Mesendoderm (in vitro differentiated cells): ENCODE results near the gene COMMD10.

Experiments used
- DNase-seq: peaks from one replicate; pipeline ENCODE4 v3.0.0; 2013
- H2AK5ac ChIP-seq: 2 replicates; pipeline ENCODE4 v1.6.1; 2013; ENCODE audit warnings: low read length, inconsistent platforms
- H2BK120ac ChIP-seq: 2 replicates; pipeline ENCODE4 v1.6.1; 2013; ENCODE audit warnings: low read depth, mild to moderate bottlenecking, low read length, moderate library complexity, mixed read lengths
- H2BK15ac ChIP-seq: replicated peaks from 2 replicates; pipeline ENCODE4 v1.6.1; 2013; ENCODE audit warnings: low read depth, mild to moderate bottlenecking, moderate library complexity
- H2BK5ac ChIP-seq: 2 replicates; pipeline ENCODE4 v1.6.1; 2013; ENCODE audit warnings: low read length, inconsistent platforms
- H3K18ac ChIP-seq: 2 replicates; pipeline ENCODE4 v1.6.1; 2013; ENCODE audit warnings: mild to moderate bottlenecking, low read length, mixed read lengths
- H3K23ac ChIP-seq: one replicate; pipeline ENCODE4 v1.6.1; 2013; ENCODE audit warnings: low read length
- H3K27ac ChIP-seq: 2 replicates; pipeline ENCODE4 v1.5.1; 2013; ENCODE audit warnings: low read depth, mild to moderate bottlenecking, inconsistent platforms, low read length, moderate library complexity
- H3K27me3 ChIP-seq: 2 replicates; pipeline ENCODE4 v1.6.1; 2013; ENCODE audit warnings: low read length, control low read depth, mild to moderate bottlenecking, inconsistent platforms; ENCODE audit not compliant: insufficient read depth, poor library complexity
- H3K36me3 ChIP-seq: 2 replicates; pipeline ENCODE4 v1.6.1; 2013; ENCODE audit warnings: low read length, inconsistent platforms; ENCODE audit not compliant: control insufficient read depth, insufficient read depth
- H3K4ac ChIP-seq: one replicate; pipeline ENCODE4 v1.6.1; 2013; ENCODE audit warnings: low read depth, mild to moderate bottlenecking, low read length, moderate library complexity
- H3K4me1 ChIP-seq: 2 replicates; pipeline ENCODE4 v1.6.1; 2013; ENCODE audit warnings: low read depth, low read length, inconsistent platforms; ENCODE audit not compliant: control insufficient read depth
- H3K4me2 ChIP-seq: 2 replicates; pipeline ENCODE4 v1.6.1; 2013; ENCODE audit warnings: low read length
- H3K4me3 ChIP-seq: 2 replicates; pipeline ENCODE4 v1.5.1; 2013; ENCODE audit warnings: mild to moderate bottlenecking, low read length
- H3K56ac ChIP-seq: one replicate; pipeline ENCODE4 v1.6.1; 2013; ENCODE audit warnings: low read length
- H3K79me1 ChIP-seq: 2 replicates; pipeline ENCODE4 v1.6.1; 2013; ENCODE audit warnings: low read length, inconsistent platforms
- H3K79me2 ChIP-seq: 2 replicates; pipeline ENCODE4 v1.6.1; 2013; ENCODE audit warnings: mild to moderate bottlenecking, low read length; ENCODE audit not compliant: control insufficient read depth, insufficient read depth
- H3K9ac ChIP-seq: 2 replicates; pipeline ENCODE4 v1.6.1; 2013; ENCODE audit warnings: low read length, inconsistent platforms
- H4K5ac ChIP-seq: one replicate; pipeline ENCODE4 v1.6.1; 2013; ENCODE audit warnings: low read length
- H4K8ac ChIP-seq: one replicate; pipeline ENCODE4 v1.6.1; 2013; ENCODE audit warnings: low read depth, mild to moderate bottlenecking, control low read depth, low read length, moderate library complexity
- WGBS: extraction: QIAGEN DNeasy Blood & Tissue Kit; methylation state at CpG from one replicate; pipeline ENCODE4 v1.1.7; 2013; ENCODE audit warnings: low lambda C conversion rate, missing lambda C conversion rate; ENCODE audit not compliant: insufficient coverage; ENCODE audit errors: extremely low coverage; 5-methylcytosine and 5-hydroxymethylcytosine counted together

The COMMD10 gene

DNA sequence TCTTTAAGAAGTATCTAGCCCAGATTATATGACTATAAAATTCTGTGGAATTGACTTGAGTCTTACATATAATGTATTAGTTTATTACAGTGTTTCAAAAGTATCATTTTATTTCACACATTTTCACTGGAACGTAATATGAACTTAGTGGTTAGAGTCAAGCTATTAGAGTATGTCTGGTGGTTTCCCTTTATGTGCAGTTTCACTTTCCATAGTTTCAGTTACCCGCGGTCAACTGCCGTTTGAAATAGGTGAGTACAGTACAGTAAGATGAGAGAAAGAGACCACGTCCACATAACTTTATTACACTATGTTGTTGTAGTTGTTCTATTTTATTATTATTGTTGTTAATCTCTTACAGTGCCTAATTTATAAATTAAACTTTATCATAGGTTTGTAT is 50.5 kb downstream of the COMMD10 start:
- no peak overlapping the region for H2BK5ac ChIP-seq
- no peaks in the 10 kb centered on the region for H3K79me1 ChIP-seq
- no peak overlapping the region for H4K8ac ChIP-seq
- no peaks in the 10 kb centered on the region for H3K36me3 ChIP-seq
- no peak overlapping the region for H2BK15ac ChIP-seq
- H4K5ac ChIP-seq = no peak overlapping the region
- no peak overlapping the region for H3K56ac ChIP-seq
- H3K27me3 ChIP-seq = no peaks in the 10 kb centered on the region
- no peak overlapping the region for H2BK120ac ChIP-seq
- no CpG with 5 or more reads among the region's 5 CpGs for WGBS
- H3K4me1 ChIP-seq = no peaks in the 10 kb centered on the region
- DNase-seq = no peak
- H2AK5ac ChIP-seq = no peak overlapping the region
- H3K4me3 ChIP-seq = no peak overlapping the region
- no peak overlapping the region for H3K18ac ChIP-seq
- H3K4ac ChIP-seq = no peak overlapping the region
- no peaks in the 10 kb centered on the region for H3K79me2 ChIP-seq
- H3K23ac ChIP-seq = no peak overlapping the region
- H3K27ac ChIP-seq = no peak overlapping the region
- H3K9ac ChIP-seq = no peak overlapping the region
- H3K4me2 ChIP-seq = no peak overlapping the region

DNA sequence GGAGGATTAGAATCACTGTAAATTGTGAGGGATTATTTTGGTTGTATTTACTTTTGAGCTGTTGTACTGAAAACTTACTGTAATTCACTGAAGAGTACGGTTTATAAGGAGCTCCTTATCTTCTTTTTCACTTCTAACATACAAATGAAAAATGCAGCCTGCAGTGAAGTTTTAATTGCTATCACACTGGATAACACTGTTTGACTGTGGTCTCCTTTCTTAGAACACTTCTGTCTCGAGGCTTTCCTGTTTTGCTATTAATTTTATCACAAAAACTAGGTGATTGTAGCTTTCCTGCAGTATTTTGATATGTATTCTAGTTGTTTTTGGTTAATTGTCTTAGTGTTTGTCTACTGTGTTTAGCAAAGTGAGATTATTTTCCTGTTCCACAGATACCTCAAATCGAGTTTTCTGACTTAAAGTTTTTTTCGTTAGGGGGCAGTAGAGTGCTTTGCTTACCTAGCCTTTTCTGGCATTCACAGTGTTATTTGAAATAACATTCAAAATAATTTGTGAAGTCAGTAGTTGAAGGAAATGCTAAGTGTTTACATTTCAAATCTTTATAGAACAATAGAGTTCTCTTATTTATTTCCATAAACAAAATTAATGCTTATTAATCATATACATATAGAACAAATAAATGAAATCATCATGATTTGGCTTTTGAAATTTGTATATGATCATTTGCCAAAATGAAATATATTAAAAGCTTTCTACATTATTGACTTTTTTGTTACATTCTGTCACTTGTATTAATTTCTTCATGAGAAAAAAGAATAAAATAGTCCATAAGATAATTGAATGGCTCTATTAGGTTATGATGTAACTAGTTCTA is 52.9 kb downstream of the COMMD10 start:
- Histone ChIP-seq H2BK120ac (no peak overlapping the region), H4K8ac (no peak overlapping the region), H2BK15ac (no peak overlapping the region), H3K56ac (no peak overlapping the region), H2BK5ac (no peak overlapping the region), H3K27me3 (no peaks in the 10 kb centered on the region), H3K23ac (no peak overlapping the region), H3K4me1 (no peaks in the 10 kb centered on the region), H3K36me3 (no peaks in the 10 kb centered on the region), H3K4ac (no peak overlapping the region), H3K4me2 (no peak overlapping the region), H2AK5ac (no peak overlapping the region), H4K5ac (no peak overlapping the region), H3K79me1 (no peaks in the 10 kb centered on the region), H3K4me3 (no peak overlapping the region), H3K27ac (no peak overlapping the region), H3K18ac (no peak overlapping the region), H3K9ac (no peak overlapping the region), H3K79me2 (no peaks in the 10 kb centered on the region)
- WGBS = no CpG with 5 or more reads among the region's 4 CpGs
- peak; percentile 66 for DNase-seq

DNA sequence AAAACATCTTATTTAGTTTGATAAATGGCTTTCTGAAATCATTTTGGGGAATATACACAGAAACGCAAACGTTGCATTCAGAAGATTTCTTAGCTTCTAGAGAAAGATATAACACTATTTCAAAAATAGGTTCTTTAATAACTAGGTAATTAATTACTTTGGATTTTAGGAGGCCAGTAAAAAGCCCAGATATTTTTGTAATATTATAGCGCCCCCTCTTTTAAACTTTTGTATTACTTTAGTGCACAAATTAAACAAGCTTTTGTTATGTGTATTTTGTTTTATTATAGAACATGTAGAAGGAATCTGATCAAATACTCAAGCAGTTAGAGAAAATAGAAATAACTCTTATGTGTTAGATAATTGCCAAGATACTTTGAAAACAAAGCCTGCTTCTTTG is 57.7 kb downstream of the COMMD10 start:
- H3K4me2 ChIP-seq = no peak overlapping the region
- no peak overlapping the region for H2BK120ac ChIP-seq
- no peak overlapping the region for H3K4ac ChIP-seq
- H2BK15ac ChIP-seq = no peak overlapping the region
- H3K4me3 ChIP-seq = no peak overlapping the region
- no peak overlapping the region for H3K23ac ChIP-seq
- no peak overlapping the region for H2BK5ac ChIP-seq
- H3K27me3 ChIP-seq = no peaks in the 10 kb centered on the region
- DNase-seq = no peak
- H3K18ac ChIP-seq = no peak overlapping the region
- no peak overlapping the region for H4K5ac ChIP-seq
- peaks cover 2% of the 10 kb centered on the region for H3K79me1 ChIP-seq
- H3K79me2 ChIP-seq = no peaks in the 10 kb centered on the region
- no peak overlapping the region for H4K8ac ChIP-seq
- H3K56ac ChIP-seq = no peak overlapping the region
- no peaks in the 10 kb centered on the region for H3K4me1 ChIP-seq
- no peak overlapping the region for H2AK5ac ChIP-seq
- H3K36me3 ChIP-seq = no peaks in the 10 kb centered on the region
- H3K27ac ChIP-seq = no peak overlapping the region
- H3K9ac ChIP-seq = no peak overlapping the region
- no CpG with 5 or more reads among the region's 3 CpGs for WGBS

DNA sequence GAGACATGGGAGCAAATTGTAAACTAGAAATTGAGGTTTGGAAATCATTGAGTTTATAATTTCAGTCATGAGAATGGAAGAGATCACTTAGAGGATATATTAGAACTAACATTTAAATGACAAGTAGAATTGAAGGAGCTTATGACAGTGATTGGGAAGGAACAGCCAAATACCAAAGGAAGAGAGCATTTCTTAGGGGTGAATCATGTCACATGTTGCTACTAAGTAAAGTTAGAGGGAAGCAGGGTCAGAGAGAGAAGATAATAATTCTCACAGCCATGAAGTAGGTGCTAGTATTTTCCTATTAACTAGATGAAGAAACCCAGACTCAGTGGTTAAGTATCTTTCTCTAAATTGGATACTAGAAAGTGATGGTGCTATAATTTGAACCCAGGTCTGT is 59.3 kb downstream of the COMMD10 start:
- H2BK5ac ChIP-seq = no peak overlapping the region
- no peak overlapping the region for H2BK120ac ChIP-seq
- peaks cover 2% of the 10 kb centered on the region for H3K79me1 ChIP-seq
- no peak overlapping the region for H2BK15ac ChIP-seq
- H2AK5ac ChIP-seq = no peak overlapping the region
- H3K23ac ChIP-seq = no peak overlapping the region
- H3K4ac ChIP-seq = no peak overlapping the region
- no peaks in the 10 kb centered on the region for H3K79me2 ChIP-seq
- H3K27ac ChIP-seq = no peak overlapping the region
- H3K4me2 ChIP-seq = no peak overlapping the region
- no peaks in the 10 kb centered on the region for H3K27me3 ChIP-seq
- no peak overlapping the region for H3K4me3 ChIP-seq
- H3K36me3 ChIP-seq = no peaks in the 10 kb centered on the region
- no peak overlapping the region for H4K8ac ChIP-seq
- H3K56ac ChIP-seq = no peak overlapping the region
- peak; percentile 39 for DNase-seq
- no peak overlapping the region for H3K9ac ChIP-seq
- no peak overlapping the region for H4K5ac ChIP-seq
- no peak overlapping the region for H3K18ac ChIP-seq
- no peaks in the 10 kb centered on the region for H3K4me1 ChIP-seq

DNA sequence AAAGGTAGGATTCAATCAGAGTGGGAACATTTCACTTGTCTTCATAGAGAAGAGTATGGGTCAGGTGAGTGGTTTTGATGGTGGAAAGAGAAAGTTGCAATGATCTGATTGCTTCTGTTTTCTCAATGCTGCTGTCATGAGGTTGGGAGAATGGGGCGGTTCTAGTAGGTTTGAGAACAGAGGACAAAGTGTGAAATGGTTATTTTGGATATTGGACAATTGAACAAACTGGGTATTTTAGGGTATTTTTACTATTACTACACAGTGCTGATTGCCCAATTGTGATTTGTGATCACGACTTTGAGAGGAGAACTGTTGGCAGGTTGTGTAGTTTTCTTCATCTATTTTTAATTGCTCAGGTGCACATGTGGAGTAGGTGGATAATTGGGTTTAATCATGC is 60.2 kb downstream of the COMMD10 start:
- no peak overlapping the region for H3K27ac ChIP-seq
- no peak overlapping the region for H2BK5ac ChIP-seq
- H2AK5ac ChIP-seq = no peak overlapping the region
- no peaks in the 10 kb centered on the region for H3K4me1 ChIP-seq
- H4K5ac ChIP-seq = no peak overlapping the region
- no peak overlapping the region for H3K4me2 ChIP-seq
- no peak overlapping the region for H4K8ac ChIP-seq
- no CpG with 5 or more reads among the region's 2 CpGs for WGBS
- no peak overlapping the region for H3K23ac ChIP-seq
- H2BK120ac ChIP-seq = no peak overlapping the region
- H3K56ac ChIP-seq = no peak overlapping the region
- H3K79me2 ChIP-seq = no peaks in the 10 kb centered on the region
- no peak for DNase-seq
- no peak overlapping the region for H3K4ac ChIP-seq
- no peaks in the 10 kb centered on the region for H3K27me3 ChIP-seq
- no peak overlapping the region for H2BK15ac ChIP-seq
- H3K4me3 ChIP-seq = no peak overlapping the region
- no peak overlapping the region for H3K18ac ChIP-seq
- H3K79me1 ChIP-seq = peaks cover 2% of the 10 kb centered on the region
- no peak overlapping the region for H3K9ac ChIP-seq
- no peaks in the 10 kb centered on the region for H3K36me3 ChIP-seq

DNA sequence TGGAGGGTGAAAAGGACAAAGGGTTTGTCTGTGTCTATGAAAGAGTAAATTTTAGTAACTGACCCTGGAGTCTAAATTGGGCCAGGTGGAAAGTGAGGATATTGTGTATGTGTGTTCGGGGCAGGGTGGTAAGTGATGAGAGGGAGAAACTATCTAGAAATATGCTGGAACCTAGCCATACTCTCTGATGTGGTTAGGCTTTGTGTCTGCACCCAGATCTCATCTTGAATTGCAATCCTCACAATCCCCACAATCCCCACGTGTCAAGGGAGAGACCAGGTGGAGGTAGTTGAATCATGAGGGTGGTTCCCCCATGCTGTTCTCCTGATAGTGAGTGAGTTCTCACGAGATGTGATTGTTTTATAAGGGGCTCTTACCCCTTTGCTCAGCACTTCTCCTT is 60.6 kb downstream of the COMMD10 start:
- Histone ChIP-seq H3K18ac (no peak overlapping the region), H2BK15ac (no peak overlapping the region), H2BK120ac (no peak overlapping the region), H3K56ac (no peak overlapping the region), H3K4me1 (no peaks in the 10 kb centered on the region), H4K8ac (no peak overlapping the region), H3K4me3 (no peak overlapping the region), H3K79me1 (peaks cover 2% of the 10 kb centered on the region), H3K23ac (no peak overlapping the region), H3K9ac (no peak overlapping the region), H4K5ac (no peak overlapping the region), H2AK5ac (no peak overlapping the region), H3K4me2 (no peak overlapping the region), H3K27ac (no peak overlapping the region), H2BK5ac (no peak overlapping the region), H3K27me3 (no peaks in the 10 kb centered on the region), H3K36me3 (no peaks in the 10 kb centered on the region), H3K79me2 (no peaks in the 10 kb centered on the region), H3K4ac (no peak overlapping the region)
- peak; percentile 9 for DNase-seq
- no CpG with 5 or more reads among the region's 3 CpGs for WGBS
